DMS114 treated with DMSO at 0.1 percent for 48 hours (cell line): Measurements from ENCODE around the gene SKIC2.
"Not testable (repeated sequence)": the region's sequence is repeated elsewhere in the genome, so short reads cannot be mapped to it uniquely, and the experiment has no call there.

ENCODE experiments used
- DNase-seq: peaks from one replicate; lab custom pipeline; 2025; ENCODE audit not compliant: unreplicated experiment; lab: John Stamatoyannopoulos, UW

The SKIC2 gene

GRCh38 chr6:32003301-32003700 is 44.3 kb downstream of the SKIC2 start:
- DNase-seq = not testable (repeated sequence)

DNA sequence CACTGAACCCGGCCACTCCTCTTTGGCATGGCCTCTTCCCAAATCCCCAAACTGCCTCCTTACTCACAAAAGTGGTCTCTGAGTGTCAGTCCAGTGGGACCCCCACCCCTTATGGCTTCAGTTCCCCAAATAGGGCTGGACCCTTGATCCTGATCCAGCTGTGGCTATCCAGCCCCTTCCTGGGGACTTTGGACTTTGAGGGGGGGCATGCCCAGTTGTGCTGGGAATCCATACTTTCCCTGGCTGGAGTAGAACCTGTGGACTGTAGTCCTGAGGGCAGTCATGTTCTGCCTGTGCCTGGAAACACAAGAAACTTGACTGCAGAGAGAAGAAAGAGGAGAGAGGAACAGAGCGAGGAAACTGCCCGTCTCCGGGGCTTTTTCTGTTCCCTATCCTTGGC is 45.4 kb downstream of the SKIC2 start:
- not testable (repeated sequence) for DNase-seq

DNA sequence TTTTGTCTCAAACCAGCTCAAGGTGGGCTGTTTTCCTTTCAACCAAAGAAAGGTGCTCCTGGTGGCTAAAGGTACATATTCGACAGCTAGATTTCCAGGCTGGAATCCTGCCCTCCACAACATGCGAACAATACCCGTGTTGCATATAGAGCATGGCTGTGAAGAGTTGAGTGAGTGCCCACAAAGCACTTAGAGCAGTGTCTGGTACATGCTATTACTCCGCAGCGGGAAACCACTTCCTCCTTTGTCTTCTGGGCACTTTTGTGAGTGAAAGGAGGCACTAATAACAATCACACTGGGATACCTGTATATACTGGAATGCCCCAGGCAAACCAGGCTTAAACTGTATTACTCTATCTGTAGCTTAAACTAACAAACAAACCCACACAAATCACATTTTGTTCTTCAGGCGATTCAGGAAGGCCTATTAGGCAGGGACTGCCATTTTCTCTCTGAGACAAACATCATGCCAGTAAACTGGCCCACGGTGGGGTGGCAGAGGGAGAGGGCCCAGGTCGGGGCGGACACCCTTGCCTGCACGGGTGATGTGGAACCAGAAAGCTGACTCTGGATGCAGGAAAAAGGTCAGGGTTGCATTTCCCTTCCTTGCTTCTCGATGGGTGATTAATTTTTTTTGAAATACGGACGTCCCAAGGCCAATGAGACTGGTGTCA is 46.0 kb downstream of the SKIC2 start:
- DNase-seq = not testable (repeated sequence)

DNA sequence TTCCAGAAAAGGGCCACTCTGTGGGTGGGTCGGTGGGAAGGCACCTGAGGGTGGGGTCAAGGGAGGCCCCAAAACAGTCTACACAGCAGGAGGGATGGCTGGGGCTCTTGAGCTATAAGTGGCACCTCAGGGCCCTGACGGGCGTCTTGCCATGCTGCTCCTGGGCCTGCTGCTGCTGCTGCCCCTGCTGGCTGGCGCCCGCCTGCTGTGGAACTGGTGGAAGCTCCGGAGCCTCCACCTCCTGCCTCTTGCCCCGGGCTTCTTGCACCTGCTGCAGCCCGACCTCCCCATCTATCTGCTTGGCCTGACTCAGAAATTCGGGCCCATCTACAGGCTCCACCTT is 46.5 kb downstream of the SKIC2 start:
- DNase-seq = not testable (repeated sequence)

- not testable (repeated sequence) for DNase-seq
These were observed 47.1 kb downstream of the SKIC2 start for GRCh38 chr6:32005991-32006529.

DNA sequence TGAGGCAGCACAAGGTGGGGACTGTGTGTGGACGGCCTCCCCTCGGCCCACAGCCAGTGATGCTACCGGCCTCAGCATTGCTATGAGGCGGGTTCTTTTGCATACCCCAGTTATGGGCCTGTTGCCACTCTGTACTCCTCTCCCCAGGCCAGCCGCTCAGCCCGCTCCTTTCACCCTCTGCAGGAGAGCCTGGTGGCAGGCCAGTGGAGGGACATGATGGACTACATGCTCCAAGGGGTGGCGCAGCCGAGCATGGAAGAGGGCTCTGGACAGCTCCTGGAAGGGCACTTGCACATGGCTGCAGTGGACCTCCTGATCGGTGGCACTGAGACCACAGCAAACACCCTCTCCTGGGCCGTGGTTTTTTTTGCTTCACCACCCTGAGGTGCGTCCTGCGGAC is 48.1 kb downstream of the SKIC2 start:
- not testable (repeated sequence) for DNase-seq

DNA sequence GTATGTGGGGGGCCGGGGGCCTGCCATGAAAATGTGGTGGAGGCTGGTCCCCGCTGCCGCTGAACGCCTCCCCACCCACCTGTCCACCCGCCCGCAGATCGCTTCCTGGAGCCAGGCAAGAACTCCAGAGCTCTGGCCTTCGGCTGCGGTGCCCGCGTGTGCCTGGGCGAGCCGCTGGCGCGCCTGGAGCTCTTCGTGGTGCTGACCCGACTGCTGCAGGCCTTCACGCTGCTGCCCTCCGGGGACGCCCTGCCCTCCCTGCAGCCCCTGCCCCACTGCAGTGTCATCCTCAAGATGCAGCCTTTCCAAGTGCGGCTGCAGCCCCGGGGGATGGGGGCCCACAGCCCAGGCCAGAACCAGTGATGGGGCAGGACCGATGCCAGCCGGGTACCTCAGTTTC is 49.1 kb downstream of the SKIC2 start:
- not testable (repeated sequence) for DNase-seq

DNA sequence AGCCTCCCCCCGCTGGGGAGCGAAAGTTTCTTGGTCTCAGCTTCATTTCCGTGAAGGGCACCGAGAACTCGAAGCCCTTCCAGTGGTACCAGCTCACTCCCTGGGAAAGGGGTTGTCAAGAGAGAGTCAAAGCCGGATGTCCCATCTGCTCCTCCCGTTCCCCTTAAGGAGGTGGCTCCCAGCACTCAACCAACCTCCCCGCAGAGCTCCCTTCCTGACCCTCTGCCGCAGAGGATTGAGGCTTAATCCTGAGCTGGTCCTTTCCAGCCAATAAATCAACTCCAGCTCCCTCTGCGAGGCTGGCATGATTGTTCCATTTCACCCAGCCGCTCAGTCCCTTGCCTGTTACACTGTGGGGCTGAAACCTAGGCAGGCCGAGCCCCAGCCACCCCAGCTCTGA is 49.6 kb downstream of the SKIC2 start:
- not testable (repeated sequence) for DNase-seq

- not testable (repeated sequence) for DNase-seq
These were observed 50.6 kb downstream of the SKIC2 start for GRCh38 chr6:32009537-32009936.

GRCh38 chr6:32010856-32011530 is 52.0 kb downstream of the SKIC2 start:
- not testable (repeated sequence) for DNase-seq

DNA sequence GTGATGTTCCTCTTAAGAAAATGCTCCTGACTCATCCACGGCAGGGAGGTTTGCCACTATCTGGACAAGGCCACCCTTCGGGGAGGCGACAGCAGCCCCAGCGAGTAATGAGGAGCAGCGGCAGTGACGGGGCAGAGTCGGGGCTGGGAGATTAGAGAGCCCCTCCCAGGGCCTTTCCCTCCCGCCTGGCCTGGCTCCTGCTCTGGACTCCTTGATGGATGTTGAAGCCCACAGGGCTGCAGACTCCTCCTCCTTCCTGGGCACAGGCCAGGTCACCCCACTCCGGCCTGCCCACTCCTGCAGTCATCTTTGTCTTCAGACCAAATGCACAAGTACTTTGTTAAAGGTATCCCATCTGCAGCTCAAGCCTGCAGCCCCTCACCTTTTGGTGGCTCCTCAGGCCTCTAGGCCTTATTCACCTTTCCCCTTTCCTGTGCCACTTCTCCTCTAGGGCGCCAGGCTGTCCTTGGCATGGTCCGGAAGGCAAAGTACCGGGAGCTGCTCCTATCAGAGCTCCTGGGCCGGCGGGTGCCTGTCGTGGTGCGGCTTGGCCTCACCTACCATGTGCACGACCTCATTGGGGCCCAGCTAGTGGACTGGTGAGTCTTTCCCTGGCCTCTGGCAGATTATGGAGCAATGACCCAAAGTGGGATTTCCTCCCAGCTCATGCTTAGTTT is 54.1 kb downstream of the SKIC2 start:
- not testable (repeated sequence) for DNase-seq

- DNase-seq = not testable (repeated sequence)
These were observed 54.8 kb downstream of the SKIC2 start for GRCh38 chr6:32013738-32014137.

GRCh38 chr6:32014547-32014946 is 55.6 kb downstream of the SKIC2 start, which contains the start of gene C4B:
TSS of gene C4B (plus strand) at chr6:32014795. CDS start at chr6:32014846, 51 bp downstream.
- not testable (repeated sequence) for DNase-seq
